C1 segment of cervical spinal cord (tissue), 14 donors: ENCODE measurements around the gene FZD1.
A peak's percentile ranks its signal among the peaks of the same experiment; 100 is the strongest.
"Not testable (repeated sequence)": the region's sequence is repeated elsewhere in the genome, so short reads cannot be mapped to it uniquely, and the experiment has no call there.

Experiments used
- DNase-seq, 14 donors: peaks; one replicate each; lab custom pipeline; 2025; lab: John Stamatoyannopoulos, UW

FZD1 gene

DNA sequence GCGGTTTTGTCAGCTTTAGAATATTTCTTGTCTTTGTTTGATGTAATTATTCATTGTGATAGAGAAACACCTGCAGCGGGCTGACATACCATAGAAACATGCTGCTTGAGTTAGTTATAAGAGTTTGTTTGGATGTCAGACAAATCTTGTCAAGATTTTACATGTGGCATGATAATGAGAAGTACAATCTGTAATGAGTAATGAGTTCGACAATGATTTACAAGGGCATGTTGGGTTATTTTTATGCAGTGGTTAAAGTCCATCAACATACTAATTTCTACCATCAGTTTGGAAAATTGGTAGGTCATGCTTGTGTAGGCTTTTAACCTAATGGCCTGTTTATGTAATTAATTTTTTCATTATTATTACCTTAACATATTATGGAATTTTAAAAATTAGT, 31.3 kb downstream of the FZD1 start:
- DNase-seq, result no peak

DNA sequence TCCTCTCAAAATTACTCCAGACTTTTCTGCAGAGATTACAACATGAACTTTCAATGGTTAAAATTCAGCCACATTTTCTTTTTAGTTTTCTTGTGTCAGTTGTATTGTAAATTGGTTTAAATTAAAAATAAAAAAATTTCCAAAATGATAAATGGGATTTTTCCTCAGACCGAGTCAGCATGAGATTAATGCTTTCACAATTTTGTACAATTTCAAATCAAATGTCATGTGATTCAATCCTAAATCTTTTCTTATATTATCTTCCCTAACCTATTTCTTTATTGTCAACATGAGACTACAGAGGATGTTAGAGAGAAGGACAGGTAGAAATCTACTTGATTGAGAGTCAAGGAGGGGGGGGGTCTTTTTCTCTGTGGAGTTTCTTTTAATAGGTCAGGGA, 33.7 kb downstream of the FZD1 start:
- DNase-seq, result no peak

DNA sequence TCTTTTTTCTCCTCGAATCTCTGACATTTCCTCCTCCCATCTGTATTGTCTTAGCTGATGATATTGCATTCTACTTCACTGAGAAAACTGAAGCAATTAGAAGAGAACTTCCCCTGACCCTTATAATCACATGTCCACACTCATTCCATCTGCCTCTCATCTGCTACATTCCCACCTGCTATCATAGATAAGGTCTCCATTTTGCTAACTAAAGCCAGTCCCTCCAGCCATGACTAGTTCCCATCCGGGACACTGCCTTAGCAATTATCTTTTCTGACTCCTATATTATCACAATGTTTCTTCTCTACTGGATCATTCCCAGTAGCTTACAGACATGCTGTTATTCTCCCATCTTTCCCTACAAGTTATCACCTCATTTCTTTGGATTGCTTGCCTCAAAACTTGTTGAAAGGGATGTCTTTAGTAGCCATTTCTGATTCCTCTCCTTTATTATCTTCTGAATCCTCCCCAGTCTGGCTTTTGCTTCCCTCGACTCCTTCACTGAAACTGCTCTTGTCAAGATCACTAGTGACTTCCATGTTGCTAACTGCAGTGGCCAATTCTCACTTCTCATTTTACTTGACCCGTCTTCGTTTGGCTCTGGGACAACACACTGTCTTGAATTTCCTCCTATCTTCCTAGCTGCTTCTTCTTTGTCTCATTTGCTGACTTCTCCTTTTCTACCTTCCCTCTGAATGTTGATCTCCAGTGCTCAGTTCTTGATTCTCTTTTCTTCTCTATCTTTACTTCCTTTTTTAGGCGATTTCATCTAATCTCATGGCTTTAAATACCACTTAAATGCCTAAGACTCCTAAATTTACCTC, 35.9 kb downstream of the FZD1 start:
- DNase-seq, result peak in 2 of 14 donors; percentile 8 to 20

DNA sequence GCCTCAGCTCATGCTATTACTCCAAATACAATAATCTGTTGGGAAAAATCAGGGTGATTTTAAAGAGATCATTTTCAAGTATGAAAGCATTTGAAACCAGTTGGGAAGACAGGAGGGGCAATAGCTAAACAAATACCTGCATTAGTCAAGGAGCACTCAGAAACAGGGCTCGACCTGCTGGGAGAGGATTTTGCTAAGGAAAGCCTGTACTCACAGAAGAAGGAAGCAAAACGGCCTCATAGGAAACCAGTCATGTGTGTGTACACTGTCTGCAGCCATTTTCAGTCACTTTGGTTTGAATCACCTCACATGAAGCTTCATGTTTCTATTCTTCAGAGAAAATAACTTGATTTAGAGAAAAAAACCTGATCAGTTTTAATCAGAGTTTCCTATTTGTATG, 38.6 kb downstream of the FZD1 start:
- no peak for DNase-seq

DNA sequence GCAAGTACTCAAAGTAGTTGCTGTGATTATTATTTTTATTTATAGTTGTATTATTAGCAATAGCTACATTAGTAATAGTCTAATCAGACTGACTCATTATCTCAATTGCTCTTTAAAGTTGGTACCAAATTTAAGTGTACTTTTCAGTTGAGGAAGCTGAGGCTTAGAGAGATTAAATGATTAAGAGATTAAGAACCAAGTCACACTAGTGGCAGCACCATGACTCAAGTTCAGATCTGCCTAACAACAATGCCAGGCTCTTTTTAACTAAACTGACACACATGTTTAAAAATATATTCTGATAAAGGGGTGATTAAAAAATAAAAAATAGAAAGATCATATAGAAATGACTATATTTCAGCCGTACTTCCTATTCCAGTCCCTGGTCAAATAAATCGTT, 42.0 kb downstream of the FZD1 start:
- no peak for DNase-seq

DNA sequence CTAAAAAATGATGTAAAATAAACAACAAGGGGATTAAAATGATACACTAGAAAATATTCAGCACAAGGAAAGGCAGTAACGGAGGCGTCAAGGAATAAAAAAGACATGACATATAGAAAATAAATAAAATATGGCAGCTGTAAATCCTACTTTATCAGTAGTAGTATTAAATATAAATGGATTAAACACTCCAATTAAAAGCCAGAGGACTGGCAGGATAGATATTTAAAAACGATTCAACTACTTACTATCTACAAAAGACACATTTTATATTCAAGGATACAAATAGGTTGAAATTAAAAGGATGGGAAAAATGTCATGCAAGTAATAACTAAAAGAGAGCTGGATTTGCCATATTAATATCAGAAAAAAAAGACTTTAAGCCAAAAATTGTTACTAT, 43.2 kb downstream of the FZD1 start:
- DNase-seq, result no peak

DNA sequence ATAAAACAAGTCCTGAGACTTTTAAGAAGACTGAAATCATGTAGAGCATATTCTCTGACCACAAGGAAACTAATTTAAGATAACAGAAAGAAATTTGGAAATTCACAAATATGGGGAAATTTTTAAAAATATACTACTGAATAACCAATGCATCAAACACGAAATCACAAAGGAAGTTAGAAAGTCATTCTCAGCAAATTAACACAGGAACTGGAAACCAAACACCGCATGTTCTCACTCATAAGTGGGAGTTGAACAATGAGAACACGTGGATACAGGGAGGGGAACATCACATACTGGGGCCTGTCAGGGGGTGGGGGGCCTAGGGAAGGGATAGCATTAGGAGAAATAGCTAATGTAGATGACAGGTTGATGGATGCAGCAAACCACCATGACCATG, 44.0 kb downstream of the FZD1 start:
- DNase-seq, result not testable (repeated sequence)

DNA sequence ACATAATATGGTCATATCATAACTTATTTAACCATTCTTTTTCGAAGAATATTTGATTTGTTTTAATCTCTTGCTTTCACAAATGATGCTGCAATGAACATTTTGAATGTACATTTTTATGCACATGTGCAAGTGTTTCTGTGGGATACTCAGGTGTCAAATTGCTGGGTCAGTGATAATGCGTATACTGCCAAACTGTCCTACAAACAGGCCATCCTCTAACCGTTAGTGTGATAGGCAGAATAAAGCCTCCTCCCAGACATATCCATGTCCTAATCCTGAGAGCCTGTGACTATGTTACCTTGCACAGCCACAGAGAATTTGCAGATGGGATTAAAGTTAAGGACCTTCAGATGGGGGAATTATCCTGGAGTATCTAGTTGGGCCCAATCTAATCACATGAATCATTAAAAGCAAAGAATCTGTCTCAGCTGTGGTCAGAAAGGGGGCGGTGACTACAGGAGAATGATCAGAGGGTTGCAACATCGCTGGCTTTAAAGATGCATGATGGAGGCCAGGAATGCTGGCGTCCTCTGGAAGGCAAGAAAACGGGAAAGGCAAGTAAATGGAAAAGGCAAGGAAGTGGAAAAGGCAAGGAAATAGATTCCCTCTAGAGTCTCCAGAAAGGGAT, 46.7 kb downstream of the FZD1 start:
- no peak for DNase-seq

DNA sequence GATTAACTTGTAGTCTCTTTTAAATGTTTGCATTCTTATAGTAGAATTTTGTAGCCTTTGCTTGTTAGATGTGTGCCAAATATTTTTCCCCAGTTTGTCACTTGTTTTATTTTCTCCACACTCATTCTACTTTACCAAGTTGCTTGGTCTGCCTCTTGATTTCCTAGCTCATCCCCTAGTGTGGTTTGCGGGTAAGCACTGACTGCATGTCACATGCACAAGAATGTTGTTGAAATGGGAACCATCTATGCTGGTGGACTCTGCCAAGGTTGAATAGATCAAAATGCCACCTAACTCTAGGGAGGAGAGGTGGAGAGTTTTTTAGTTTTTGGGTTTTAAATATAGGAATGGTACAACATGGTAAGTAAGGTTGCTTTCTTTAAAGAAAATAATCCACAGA, 47.6 kb downstream of the FZD1 start:
- DNase-seq, result no peak

DNA sequence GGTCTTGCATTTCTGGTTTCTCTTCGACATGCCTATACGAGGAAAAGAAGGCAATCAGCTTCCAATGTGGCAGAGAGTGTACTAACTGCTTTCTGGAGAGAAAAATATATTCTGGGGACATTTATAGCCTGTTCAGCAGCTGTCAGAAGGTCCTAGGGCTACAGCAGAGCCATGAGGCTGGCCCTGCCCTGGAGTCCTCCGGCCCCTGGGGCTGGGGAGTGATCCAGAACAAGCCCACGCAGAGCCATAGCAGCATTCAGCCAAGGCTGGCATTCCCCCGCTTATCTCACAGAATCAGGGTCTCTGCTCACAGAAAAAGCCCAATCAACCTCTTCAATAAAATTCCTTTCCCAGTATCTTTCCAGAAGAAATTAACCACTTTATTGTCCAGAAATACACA, 48.9 kb downstream of the FZD1 start:
- DNase-seq, result no peak

DNA sequence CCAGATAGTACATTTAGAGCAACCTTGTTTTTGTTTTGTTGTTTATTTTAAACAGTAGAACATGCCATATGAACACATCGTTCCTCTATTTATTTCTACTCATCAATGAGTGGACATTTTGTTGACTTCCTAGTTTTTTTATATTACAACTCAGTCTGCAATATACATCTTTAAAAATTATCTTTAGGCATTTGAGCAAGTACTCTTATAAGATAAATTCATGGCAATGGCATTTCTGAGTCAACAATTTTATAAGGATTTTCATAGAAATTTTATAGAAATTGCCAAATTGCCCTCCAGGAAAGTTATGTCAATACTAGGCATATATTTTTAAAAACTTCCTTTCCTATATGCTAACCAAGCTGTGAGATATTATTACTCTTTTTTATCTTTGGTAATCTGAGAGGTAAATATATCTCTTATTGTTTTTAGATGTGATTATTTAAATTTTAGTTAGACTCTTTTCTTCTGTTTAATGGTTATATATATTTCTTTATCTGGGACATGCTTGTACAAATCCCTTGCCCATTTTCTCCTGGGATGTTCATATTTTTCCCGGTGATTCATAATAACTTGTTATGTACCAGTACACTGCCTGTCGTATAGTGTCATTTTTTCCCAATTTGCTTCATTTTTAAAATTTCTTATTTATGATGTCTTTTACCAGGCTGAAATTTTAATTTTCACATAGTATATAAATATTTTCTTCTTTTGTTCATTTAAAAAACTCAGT, 50.5 kb downstream of the FZD1 start:
- no peak for DNase-seq

DNA sequence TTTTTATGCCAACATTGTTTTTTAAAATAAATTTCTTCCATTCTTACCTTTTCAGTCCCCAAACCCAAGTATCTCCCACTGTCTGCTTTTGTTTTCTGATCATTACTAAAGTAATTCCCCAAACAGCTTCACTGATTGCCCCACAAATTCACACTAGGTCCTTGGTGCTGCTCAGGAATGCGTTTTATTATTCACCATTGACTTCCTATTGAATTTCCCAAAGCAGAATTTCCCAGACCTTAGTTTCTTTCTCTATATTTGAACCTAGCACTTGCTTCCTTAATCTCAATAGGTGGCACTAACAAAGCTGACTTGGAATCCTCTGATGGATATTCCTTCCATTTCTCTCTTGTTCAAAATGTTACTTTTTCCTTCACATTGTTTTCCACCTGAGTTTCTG, 52.2 kb downstream of the FZD1 start:
- no peak for DNase-seq

DNA sequence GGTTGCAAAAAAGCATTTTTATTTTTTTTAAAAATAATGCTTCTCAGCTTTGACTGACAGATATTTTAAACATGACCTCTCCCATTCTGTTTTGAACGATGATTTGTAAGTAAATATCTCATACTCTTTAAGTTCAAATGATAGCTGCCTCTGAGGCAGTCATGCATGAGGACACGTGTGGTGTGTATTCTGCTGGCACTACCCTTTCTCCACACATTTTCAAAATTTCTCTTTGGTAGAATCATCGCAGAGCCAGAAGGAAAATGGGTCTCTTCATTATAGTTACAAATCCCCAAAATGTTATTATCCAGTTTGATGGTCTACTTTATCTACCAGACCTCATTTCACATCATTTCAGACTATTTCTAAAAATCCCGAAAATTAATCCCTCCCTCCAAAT, 55.1 kb downstream of the FZD1 start:
- no peak for DNase-seq

DNA sequence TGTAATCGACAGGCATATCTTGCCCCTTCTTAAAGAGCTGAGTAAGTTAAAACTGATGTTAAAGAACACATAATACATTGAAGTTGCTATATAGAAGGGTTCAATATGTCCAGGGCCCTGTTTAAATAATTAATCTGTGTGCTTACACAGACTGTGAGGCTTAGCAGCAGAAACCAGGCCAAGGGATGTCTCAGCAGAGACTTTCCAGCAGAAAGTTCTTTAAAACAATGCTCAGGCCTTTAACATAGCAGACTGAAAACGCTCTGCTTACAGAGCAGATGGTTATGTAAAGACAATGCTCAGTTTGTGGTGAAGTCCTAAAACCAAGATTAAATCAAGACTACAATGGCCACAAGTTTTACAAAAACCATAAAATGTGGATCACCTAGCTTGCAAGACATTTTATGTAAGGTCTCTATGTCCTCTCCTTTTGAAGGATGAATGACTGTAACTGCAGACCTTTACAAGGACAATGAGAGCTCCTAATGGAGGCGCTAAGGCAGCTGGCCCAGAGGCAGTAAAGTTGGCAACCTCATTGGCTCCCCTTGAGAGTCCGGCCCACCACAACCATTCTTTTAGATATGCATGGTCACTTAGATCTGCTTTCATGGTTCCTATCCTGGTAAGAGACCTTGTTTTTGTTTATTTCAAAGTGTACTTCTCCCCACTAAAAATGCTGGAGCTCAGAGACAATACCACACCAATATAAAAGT, 56.3 kb downstream of the FZD1 start:
- DNase-seq, result no peak
